HG03097 (cell line): ENCODE results near the gene EBI3.
A peak's percentile ranks its signal among the peaks of the same experiment; 100 is the strongest.
"Not testable (repeated sequence)": the region's sequence is repeated elsewhere in the genome, so short reads cannot be mapped to it uniquely, and the experiment has no call there.

Source experiments
- ATAC-seq: cut with Tn5 transposase; IDR thresholded peaks from one replicate; pipeline ENCODE4 v1.9.1; 2021; ENCODE audit not compliant: unreplicated experiment, low FRiP score

The EBI3 gene

DNA sequence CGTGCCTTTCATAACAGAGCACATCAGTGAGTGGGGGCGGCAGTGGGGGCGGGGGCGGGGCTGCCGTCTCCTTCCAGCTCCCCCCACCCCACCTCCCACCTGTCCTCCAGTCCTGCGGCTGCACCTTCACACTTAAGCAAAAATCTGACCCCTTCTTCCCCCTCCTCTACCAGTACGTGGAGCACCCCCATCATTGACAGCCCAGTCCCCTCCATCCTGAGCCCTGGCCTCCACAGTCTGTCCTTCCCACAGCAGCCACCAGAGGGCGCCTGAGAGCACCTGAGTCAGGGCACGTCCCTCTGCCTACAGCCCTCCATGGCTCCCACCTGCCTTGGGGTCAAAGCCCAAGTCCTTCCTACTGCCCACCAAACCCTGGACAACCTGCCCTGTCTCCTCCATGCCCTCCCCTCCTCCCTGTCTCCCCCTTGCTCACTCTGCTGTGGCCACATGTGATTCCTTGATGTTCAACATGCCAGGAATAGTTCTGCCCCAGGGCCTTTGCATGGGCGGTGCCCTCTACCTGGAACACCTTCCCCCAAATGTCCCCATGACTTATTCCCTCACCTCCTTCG is 4.0 kb downstream of the EBI3 start:
- no peak for ATAC-seq

- no peak for ATAC-seq
These were observed 5.0 kb downstream of the EBI3 start for GRCh38 chr19:4234142-4234861.

DNA sequence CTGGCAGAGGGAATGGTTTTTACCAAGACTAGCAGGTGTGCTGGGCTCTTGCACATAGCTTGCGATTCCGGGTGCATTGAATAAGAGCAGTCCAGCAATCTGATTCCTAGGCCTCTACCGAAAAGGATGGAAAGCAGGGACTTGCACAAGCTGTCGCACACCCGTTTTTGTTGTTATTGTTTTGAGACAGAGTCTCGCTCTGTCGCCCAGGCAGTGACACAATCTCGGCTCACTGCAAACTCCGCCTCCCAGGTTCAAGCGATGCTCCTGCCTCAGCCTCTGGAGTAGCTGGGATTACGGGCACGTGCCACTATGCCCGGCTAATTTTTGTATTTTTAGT is 5.5 kb downstream of the EBI3 start:
- ATAC-seq, result no peak

DNA sequence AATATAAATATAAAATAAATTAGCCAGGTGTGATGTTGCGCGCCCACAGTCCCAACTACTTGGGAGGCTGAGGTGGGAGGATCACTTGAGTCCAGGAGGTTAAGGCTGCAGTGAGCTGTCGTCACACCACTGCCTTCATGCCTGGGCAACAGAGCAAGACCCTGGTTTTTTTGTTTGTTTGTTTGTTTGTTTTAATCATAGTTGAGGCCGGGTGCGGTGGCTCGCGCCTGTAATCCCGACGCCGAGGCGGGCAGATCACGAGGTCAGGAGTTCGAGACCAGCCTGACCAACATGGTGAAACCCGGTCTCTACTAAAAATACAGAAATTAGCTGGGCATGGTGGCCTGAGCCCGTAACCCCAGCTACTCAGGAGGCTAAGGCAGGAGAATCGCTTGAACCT is 8.2 kb downstream of the EBI3 start:
- ATAC-seq, result not testable (repeated sequence)

- no peak for ATAC-seq
These were observed 9.5 kb downstream of the EBI3 start for GRCh38 chr19:4238831-4239230.

DNA sequence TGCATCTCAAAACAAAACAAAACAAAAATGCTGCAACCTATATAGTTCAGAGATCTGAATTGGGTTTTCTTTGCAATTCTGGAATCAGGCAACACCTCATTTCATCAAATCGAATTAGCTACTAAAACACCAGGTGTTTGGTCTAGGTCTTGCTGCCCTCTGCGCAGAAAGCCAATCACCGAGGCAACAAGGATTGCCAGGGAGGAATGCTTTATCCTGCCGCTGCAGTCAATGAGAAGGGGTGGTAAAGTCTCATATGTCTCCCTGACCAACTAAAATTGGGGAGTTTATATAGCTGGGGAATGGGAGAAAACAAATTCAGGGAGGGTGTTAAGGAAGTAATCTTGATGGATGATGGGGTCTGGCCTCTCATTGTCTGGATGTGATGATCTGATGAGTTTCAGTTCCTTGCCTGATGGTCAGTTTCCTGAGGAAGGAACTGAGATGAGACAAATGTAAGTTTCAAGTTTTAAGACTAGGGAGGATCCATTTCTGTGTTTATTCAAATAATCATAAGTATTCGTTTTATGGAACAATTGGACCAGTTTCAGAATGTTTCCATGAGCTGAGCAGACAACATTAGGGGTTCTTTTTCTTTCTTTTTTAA is 12.6 kb downstream of the EBI3 start:
- ATAC-seq, result no peak

DNA sequence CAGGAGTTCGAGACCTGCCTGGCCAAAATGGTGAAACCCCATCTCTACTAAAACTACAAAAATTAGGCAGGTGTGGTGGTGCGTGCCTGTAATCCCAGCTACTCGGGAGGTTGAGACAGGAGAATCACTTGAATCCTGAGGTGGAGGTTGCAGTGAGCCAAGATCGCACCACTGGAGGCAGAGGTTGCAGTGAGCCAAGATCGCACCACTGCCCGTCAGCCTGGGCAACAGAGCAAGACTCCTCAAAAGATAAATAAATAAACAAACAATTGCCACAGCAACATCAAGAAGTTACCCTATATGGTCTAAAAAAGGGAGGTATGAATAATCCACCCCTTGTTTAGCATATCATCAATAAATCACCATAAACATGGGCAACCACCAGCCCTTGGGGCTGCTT is 16.6 kb downstream of the EBI3 start:
- ATAC-seq, result not testable (repeated sequence)

GRCh38 chr19:4246767-4247593 is 17.7 kb downstream of the EBI3 start, which contains the start of gene YJU2:
Gene YJU2 (plus strand): TSS chr19:4247080. CDS start chr19:4247147, 67 bp downstream.
- peak; percentile 84 for ATAC-seq

DNA sequence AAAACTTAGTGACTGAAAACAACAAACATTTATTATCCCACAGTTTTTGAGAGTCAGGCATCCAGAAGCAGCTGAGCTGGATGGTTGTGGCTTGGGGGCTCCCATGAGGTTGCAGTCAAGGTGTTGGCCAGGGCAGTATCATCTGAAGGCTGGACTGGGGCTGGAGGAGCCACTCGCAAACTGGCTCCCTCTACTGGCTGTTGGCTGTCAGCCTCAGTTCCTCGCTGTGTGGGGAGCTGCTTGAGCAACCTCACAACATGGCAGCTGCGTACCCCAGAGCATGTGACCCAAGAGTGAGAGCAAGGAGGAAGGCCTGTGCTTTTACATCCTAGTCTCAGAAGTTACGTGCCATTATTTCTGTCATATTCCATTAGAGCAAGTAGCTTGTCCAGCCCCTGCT is 27.2 kb downstream of the EBI3 start:
- ATAC-seq, result no peak

DNA sequence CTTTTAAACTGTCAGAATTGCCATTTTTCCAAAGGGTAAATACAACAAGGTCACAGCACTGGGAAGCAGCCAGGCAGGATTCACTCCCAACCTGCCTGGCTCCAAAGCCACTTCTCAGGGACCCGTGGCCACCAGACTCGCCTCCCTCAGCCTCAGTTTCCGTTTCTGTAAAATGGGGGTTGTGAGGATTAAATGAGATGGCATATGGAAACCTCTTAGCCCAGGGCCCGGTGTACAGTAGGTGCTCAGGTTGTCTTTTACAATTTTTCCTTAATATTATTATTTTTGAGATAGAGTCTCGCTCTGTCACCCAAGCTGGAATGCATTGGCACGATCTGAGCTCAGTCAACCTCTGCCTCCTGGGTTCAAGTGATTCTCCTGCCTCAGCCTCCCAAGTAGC is 27.7 kb downstream of the EBI3 start:
- ATAC-seq, result no peak

DNA sequence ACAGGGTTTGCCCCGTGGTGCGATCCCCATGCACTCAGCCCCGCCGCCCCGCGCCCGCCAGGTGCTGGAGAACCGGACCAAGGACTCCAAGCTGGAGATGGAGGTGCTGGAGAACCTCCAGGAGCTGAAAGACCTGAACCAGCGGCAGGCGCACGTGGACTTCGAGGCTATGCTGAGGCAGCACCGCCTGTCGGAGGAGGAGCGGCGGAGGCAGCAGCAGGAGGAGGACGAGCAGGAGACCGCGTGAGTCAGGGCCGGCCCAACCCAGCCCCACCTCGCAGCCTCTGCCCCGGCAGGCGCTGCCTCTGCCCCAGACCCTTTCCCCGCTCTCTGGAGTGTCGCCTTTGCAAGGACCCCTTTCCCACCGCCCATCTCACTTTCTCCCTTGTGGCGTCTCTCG is 28.9 kb downstream of the EBI3 start:
- no peak for ATAC-seq

DNA sequence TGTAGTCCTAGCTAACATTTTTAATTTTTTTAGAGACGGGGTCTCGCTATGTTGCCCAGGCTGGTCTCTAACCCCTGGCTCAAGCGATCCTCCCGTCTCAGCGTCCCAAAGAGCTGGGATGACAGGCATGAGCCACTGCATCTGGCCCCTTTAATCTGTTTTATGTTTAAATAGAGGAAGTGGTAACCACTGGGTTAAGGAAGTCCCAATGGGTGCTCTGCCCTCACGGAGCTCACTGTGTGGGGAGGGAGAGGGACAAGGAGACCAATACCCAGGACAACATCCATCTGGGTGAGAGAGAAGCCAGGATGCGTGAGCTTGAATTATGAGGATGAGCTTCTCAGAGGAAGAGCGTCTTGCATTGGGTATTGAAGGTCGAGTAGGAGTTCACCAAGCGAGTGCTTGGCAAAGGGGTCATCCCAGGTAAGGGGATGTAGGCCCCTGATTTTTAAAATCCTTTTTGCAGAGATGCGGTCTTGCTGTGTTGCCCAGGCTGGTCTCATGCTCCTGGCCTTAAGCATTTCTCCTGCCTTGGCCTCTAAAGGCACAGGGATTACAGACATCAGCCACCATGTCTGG is 31.4 kb downstream of the EBI3 start:
- ATAC-seq, result no peak

- ATAC-seq, result no peak
These were observed 35.5 kb downstream of the EBI3 start for GRCh38 chr19:4264812-4265211.

DNA sequence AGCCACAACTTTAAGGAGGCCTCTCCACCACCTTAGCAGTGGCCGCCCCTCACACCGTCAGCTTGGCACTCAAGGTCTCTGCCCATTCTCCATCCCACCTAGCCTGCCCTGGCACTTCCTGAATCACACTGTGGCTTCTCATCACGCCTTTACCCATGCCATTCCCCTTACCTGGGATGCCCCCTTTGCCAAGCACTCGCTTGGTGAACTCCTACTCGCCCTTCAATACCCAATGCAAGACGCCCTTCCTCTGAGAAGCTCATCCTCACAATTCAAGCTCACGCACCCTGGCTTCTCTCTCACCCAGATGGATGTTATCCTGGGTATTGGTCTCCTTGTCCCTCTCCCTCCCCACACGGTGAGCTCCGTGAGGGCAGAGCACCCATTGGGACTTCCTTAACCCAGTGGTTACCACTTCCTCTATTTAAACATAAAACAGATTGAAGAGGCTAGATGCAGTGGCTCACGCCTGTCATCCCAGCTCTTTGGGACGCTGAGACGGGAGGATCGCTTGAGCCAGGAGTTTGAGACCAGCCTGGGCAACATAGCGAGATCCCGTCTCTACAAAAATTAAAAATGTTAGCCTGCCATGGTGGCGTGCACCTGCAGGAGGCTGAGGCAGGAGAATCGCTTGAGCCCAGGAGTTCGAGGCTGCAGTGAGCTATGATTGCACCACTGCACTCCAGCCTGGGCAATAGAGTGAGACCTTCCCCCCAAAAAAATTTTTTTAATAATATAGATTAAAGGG is 37.1 kb downstream of the EBI3 start:
- no peak for ATAC-seq

DNA sequence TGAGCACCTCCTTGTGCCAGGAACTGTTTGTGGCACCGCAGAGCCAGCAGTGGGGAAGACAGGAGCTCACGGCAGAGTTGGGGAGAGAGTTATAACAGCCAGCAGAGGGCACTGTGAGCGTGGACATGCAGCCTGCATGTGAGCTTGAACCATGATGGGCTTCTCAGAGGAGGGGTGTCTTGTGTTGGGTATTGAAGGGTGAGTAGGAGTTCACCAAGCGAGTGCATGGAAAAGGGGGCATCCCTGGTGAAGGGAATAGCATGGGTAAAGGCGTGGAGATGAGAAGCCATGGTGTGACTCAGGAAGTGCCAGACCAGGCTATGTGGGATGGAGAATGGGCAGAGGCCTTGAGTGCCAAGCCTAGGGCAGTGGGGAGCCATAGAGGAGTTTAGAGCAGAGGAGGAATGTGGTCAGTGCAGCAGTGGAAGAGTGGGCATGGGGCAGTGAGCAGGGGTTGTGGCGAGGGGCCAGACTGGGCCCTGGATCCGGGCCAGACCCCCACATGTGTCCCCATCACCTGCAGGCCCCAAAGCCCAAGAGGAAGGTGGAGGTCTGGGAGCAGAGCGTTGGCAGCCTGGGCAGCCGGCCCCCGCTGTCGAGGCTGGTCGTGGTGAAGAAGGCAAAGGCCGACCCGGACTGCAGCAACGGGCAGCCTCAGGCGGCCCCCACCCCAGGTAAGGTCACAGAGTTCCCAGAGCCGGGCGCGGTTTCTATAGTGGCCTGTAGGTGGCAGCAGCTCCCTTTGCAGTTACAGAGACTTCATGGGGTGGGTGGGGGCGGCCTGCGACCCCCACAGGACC is 38.0 kb downstream of the EBI3 start:
- ATAC-seq, result no peak

DNA sequence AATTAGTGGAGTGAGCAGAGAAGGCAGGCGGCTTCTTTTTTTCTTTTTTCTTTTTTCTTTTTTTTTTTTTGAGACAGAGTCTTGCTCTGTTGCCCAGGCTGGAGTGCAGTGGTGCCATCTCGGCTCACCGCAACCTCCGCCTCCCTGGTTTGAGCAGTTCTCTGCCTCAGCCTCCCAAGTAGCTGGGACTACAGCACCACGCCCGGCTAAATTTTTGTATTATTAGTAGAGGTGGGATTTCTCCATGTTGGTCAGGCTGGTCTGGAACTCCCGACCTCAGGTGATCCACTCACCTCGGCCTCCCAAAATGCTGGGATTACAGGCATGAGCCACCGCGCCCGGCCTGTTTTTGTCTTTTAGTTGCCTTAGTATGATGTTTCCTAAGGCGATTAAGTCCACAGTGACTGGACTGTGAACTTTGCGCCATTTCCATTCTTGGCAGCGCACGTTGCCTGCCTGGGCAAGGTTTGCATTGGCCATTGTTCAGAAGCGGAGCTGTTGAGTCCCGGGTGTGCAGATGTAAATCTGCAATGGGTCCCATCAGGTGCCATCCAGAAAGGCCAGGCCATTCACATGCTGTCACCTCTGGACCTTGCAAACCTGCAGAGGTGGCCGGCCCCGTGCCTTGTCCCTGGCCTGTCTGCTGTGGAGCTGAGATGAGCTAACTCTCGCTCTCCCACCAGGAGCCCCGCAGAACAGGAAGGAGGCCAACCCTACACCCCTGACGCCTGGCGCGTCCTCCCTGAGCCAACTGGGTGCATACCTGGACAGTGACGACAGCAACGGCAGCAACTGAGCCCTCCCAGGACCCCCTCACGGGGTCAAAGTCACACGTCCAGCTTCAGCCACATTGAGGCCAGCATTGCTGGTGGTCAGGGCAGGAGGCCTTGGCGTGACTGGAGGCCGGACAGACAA is 38.8 kb downstream of the EBI3 start:
- ATAC-seq, result no peak

DNA sequence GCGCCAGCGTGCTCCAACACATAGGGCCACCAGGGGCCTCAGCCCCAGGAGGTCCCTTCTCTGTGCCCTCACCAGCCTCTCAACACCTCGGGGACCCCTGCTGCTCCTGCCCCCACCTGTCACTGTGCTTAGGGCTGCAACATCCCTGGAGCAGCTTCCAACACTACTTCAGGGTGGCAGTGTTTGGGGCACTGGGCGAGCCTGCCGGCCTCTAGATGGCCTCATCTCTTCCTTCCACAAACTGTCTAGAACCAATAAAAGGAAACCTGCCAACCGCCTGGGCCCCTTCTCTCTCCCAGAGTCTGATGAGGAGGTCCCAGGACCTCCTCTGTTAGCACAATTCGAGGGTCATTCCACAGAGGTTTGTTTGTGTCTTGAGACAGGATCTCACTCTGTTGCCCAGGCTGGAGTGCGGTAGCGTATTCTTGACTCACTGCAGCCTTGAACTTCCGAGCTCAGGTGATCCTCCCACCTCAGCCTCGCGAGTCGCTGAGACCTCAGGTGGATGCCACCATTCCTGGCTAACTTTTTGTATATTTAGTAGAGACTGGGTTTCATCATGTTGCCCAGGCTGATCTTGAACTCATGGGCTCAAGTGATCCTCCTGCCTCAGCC is 39.6 kb downstream of the EBI3 start:
- no peak for ATAC-seq

- ATAC-seq, result no peak
These were observed 43.6 kb downstream of the EBI3 start for GRCh38 chr19:4272894-4273293.
